GM12864 (cell line): ENCODE data around the gene GIPC2.

ENCODE experiments used
- DNase-seq: peaks from one replicate; pipeline ENCODE4 v3.0.0-alpha.2; 2011; ENCODE audit warnings: low read depth
- H3K4me3 ChIP-seq: 2 replicates; pipeline ENCODE4 v1.5.1; 2011; ENCODE audit warnings: mild to moderate bottlenecking, low read depth, low read length, control low read depth
- TF ChIP-seq, protein P1 (sequence below): IDR thresholded peaks from 2 replicates; pipeline ENCODE4 v1.5.1; 2011; ENCODE audit warnings: low read depth, mild to moderate bottlenecking, moderate library complexity, low read length, control low read depth, inconsistent platforms; ENCODE audit errors: missing control alignments

GIPC2 gene

DNA sequence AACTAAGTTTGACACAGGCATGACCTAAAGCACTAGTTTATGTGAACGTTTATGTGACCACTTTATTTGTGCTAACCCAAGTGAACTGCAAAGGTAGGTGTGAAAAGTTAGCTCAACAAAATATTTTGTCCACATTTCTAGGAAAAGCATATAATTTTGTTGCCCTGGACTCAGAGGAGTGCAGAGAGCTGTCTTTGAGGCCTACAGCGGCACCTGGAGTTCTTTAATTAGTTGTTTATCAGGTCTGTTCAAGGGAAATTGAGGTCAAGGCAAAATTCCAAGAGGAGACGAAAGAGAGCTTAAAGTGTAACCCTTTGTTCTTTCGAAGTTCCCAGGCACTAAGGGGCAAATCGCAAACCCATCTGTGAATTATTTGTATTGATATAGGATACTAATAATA lies 1.3 kb downstream of the GIPC2 start:
- TF ChIP-seq, protein P1, sequence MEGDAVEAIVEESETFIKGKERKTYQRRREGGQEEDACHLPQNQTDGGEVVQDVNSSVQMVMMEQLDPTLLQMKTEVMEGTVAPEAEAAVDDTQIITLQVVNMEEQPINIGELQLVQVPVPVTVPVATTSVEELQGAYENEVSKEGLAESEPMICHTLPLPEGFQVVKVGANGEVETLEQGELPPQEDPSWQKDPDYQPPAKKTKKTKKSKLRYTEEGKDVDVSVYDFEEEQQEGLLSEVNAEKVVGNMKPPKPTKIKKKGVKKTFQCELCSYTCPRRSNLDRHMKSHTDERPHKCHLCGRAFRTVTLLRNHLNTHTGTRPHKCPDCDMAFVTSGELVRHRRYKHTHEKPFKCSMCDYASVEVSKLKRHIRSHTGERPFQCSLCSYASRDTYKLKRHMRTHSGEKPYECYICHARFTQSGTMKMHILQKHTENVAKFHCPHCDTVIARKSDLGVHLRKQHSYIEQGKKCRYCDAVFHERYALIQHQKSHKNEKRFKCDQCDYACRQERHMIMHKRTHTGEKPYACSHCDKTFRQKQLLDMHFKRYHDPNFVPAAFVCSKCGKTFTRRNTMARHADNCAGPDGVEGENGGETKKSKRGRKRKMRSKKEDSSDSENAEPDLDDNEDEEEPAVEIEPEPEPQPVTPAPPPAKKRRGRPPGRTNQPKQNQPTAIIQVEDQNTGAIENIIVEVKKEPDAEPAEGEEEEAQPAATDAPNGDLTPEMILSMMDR, result no peak
- DNase-seq, result no peak
- H3K4me3 ChIP-seq, result no peak overlapping the region

DNA sequence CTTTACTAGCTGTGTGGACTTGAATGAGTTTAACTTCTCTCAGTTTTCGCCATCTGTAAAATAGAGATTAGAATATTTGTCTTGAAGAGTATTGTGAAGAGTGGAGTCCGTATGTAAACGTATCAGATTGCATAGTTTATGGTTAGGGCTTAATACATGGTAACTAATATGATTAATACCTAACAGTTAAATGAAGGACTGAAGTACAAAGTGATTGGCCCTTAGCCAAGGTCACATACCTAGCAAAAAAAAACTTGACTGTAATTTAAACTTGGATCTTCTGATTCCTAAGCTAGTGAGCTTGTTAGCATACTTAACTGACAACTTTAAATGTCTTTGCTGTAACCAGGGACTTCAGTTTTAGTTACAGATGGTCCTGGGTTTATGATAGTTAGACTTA lies 1.9 kb downstream of the GIPC2 start:
- H3K4me3 ChIP-seq, result no peak overlapping the region
- TF ChIP-seq, protein P1, result no peak
- no peak for DNase-seq

DNA sequence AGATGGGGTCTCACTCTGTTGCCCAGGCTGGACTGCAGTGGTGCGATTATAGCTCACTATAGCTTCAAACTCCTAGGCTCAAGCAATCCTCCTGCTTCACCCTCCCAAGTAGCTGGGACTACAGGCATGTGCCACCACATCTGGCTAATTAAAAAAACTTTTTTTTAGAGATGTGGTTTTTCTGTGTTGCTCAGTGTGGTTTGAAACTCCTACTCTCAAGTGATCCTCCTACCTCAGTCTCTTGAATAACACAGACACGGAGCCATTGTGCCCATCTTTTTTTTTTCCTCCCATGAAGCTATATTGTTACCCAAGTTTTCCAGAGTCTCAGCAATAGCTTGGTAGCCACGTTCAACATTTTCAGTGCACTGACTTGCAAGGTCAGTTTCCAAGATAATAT lies 2.7 kb downstream of the GIPC2 start:
- DNase-seq, result no peak
- TF ChIP-seq, protein P1, result no peak
- no peak overlapping the region for H3K4me3 ChIP-seq

DNA sequence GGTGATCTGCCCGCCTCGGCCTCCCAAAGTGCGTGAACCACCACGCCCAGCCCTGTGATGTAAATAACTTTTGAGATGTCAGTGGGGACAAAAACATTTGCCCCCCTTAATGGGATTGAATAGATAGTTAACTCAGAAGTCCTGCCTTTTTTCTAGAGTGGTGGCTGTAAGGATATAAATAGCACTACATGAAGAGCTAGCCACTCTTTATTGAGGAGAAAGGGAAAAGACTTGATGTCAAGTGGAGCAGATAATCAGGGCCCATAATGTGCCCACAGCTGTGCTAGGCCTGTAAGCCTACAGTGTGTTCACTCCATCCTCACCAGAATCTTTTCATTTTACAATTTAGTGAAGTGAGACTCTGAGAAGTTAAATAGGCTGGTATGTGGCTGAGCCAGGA lies 3.6 kb downstream of the GIPC2 start:
- TF ChIP-seq, protein P1, result no peak
- no peak overlapping the region for H3K4me3 ChIP-seq
- DNase-seq, result no peak

DNA sequence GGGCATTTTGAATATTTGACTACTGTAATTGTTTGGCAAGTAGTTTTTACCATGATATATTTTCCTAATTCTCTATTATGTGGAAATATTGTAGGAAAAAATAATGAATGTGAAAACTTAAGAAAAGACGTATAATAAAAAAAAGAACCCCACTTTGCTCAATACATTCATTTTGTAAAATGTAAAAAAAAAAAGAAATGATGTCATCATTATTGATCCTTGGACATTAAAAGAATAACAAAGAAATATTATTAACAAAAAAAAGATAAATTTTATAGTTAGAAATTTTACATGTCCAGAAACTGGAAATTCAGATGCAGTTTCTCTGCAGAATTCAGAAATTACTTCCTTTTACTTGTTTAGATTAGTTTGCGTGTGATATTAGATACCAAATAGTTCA lies 5.2 kb downstream of the GIPC2 start:
- TF ChIP-seq, protein P1, result no peak
- no peak overlapping the region for H3K4me3 ChIP-seq
- DNase-seq, result no peak

DNA sequence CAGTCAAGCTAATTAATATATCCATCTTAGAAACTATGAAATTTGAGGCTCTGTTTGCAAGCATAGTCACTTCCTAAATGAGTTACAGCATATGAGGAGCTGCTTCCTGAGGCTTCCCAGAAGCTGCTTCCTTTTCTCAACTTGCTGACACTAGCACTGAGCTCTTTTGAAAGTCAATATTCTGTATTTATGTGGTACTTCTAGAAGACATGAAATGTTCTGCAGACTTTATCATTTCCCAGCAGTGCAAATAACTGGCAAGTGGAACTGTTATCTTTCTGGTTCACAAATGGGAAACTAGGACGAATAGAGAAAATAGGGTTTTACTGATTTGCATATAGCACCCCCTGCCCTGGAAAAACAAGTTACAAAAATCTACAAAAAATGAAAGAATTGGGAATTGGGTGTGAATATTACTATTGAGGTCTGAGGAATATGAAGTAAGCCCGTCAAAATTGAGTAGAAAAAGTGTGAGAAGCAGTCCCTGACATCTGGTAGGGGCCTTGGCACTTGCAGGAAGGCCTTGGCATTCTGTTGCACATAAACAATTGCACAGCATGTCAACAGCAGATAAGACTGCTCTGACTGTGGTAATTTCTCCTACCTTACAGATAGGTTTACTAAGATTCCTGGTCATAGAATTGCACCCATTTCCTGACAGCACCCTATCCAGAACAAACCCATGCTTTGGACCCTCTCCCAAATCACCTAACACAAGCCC lies 7.1 kb downstream of the GIPC2 start:
- H3K4me3 ChIP-seq, result no peak overlapping the region
- TF ChIP-seq, protein P1, result no peak
- DNase-seq, result no peak

DNA sequence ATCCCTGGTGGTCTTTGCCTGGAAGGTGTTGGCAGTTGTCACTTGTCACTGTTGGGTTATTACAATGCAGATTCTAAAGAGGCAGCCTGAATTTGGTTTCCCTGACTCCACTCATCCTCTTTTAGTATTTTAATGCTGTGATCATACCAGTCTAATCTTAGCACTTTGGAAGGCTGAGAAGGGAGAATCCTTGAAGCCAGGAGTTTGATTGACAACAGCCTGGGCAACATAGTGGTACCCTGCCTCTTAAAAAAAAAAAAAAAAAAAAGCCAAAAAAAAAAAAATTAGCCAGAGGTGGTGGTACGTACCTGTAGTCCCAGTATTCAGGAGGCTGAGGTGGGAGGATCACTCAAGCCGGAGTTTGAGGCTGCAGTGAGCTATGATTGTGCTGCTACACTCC lies 7.7 kb downstream of the GIPC2 start:
- H3K4me3 ChIP-seq, result no peak overlapping the region
- TF ChIP-seq, protein P1, result no peak
- DNase-seq, result no peak
